Activated CD8-positive, alpha-beta memory T cell treated with anti-CD3 and anti-CD28 coated beads for 1 hour (primary cell): ENCODE measurements around the gene ALAS1.
A peak's percentile ranks its signal among the peaks of the same experiment; 100 is the strongest.

ENCODE experiments used
- DNase-seq, 2 donors: peaks; one replicate each; pipeline ENCODE4 v3.0.0-alpha.2; 2020; ENCODE audit warnings: low read depth in 1 of 2; ENCODE audit errors: extremely low read depth in 1 of 2

The ALAS1 gene

DNA sequence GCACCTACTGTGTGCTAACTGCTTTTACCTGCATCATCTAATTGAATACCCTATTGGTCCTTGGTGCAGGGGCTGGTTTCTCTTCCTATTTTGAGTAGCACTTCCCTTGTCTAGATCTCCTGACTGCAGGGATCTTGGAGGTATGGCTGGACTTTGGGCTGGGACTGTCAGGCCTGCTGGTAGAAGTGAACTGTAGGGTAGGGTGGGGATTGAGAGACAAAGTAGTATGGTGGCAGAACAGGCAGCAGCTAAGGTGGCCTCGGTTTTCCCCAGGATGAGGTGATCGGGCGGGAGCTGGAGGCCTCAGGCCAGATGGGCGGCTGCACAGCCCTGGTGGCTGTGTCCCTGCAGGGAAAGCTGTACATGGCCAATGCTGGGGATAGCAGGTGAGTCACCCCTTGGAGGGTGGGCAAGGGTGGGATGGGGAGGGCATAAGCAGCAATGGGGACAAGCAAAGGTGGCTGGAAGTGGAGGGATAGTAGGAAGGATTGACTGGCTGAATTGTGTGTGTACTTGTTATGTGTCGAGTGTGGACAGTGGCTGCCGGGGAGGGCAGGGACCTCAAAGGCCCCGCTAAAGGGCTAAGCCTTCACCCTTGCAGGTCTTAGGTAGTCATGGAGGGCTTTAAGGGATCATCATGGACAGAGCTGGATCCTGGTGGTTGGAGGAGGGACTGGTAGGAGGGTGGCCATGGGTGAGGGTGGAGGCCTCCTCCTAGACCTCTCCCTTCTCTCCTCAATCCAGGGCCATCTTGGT lies 49.6 kb downstream of the ALAS1 start:
- DNase-seq = no peak

DNA sequence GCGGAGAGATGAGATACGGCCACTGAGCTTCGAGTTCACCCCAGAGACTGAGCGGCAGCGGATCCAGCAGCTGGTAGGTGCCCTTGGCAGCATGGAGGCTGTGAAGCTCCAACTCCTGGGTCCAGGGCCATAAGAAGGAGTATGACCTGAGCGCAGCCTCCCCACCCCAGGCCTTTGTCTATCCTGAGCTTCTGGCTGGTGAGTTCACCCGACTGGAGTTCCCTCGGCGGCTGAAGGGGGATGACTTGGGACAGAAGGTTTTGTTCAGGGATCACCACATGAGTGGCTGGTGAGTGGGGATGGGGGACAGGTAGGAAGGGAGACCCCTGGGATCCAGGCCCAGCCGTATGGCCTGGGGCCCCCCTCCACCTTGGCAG lies 50.2 kb downstream of the ALAS1 start:
- DNase-seq = no peak

DNA sequence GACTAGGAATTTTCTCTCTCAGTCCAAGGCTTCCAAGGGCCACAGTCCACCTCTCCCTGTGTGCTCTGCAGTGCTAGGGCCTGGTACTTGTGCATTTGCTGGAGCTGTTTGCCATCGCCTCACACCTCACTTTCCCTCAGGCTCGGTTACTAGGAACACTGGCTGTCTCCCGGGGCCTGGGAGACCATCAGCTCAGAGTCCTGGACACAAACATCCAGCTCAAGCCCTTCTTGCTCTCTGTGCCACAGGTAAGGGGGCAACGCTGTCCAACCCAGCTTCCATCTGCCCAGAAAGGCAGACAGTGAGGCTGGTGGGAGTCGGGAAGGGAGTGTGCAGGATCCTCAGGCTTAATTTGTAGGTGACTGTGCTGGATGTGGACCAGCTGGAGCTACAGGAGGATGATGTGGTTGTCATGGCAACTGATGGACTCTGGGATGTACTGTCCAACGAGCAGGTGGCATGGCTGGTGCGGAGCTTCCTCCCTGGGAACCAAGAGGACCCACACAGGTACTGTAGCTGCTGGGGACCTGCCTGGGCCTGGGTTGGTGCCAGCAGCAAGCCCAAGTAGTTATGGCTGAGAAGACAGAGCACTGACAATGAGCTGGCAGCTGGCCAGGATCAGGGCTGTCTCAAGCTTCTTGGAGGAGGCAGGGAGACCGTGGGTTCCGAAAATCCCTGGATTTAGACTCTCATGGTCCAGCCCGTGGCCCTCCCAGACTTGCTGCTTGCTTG lies 51.0 kb downstream of the ALAS1 start:
- no peak for DNase-seq

DNA sequence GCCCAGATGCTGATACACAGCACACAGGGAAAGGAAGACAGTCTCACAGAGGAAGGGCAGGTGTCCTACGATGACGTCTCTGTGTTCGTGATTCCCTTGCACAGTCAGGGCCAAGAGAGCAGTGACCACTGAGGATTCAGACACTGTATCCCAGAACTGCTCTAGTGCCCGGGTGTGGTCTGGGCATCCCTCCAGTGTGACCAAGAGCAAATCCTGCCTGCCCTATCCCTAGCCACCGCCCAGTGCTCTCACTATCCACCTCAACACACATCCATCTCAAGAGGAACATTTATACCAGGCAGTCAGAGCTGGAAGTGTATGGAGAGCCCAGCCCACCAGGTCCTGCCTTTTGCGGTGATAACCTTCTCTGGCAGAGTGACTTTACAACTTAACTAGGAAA lies 51.7 kb downstream of the ALAS1 start:
- DNase-seq = no peak

DNA sequence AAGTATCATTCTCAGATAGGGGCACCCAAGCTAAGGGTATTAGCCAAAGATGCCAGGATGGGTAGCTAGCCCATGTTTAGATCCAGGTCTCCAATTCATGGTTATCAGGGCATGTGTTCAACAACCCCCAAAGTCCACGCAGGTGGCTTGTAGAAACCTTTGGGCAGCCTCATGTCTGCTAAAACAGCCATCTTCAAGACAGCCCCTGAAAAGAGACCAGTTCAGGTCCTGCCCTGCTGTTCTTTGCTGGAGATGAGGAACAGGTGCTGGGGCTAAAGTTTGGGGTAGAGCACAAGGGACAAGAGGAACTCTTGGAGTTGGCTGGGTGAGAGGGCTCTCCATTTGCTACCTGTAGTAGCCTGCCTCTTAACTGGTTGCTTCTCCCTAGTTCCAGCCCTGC lies 52.2 kb downstream of the ALAS1 start:
- no peak for DNase-seq

DNA sequence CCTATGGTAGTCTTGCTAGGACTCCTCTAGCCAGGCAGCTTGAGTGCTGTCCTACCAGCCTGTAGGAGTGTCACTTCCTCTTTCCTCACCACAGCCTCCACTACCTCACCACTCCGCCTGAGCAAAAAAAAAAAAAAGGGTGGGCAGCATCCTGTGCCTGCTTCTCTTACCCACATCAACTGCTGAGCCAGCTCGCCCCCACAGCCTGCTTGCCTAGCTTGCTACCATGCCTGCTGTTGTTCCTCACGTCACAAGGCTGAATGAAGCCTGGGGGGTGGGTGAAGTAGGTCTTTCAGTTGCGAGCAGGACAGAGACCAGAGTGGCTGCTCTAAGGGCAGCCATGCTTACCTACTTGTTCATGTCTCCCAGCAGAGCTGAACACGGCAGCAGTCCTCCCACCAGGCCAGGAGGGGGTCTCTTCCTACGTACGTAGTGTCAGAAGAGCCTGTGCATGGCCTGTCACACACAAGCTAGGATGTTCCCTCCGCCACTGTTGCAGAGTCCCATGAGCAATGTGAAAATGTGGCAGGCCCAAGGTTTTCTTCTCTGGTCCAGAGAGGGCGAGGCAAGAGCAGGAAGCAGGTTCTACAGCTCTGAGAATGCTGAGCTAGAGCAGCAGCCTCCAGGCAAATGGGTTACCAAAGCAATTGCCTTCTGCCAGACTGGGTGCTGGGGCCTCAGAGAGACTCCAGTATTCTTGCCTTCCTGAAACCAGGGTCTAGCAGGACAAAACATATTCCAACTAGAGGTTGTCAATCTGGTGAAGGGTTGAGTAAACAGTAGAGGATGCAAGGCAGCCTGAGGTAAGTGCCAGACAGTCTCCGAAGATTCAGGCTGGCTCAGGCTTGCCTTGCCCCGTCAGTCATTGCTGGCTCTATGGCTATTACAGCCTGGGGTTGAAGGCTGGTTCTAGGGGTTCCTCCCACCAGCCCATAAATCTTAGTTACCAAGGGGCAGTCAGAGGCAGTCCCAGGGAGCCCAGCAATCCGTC lies 55.6 kb downstream of the ALAS1 start:
- peak; percentile 67 to 76 for DNase-seq

DNA sequence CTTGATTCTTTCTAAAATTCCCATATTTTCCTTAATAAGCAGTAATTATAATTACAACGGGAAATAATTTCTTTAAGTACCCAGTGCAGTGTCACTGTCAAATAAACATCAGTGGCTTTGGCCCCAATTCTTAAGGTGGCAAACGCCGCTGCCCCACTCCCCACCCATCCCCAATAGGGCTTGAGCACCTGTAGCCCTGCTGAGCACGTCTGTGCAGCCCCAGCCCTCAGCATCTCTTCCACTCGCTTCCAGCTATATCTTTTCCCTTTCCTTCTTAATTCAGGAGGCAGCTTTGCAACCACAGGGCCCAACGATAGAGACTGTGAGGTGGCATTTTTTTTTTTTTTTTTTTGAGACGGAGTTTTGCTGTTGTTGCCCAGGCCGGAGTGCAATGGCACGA lies 56.6 kb downstream of the ALAS1 start:
- no peak for DNase-seq

DNA sequence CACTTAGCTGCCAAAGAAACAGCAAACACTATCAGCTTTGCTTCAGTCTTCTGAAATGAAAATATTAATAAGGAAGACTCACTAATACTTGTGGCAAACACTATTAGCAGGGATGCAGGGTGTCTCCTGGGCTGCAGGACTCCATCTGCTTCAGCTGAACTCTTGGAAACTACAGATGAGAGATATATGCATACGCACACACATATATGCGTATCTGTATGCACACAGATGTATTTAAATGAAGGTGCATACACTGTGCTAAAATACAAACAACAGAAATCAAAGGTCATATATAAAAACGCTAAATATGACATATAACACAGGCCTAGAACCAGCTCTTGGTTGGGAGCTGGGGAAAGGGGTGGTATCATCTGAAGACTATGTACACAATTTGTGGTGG lies 58.2 kb downstream of the ALAS1 start:
- DNase-seq = no peak

DNA sequence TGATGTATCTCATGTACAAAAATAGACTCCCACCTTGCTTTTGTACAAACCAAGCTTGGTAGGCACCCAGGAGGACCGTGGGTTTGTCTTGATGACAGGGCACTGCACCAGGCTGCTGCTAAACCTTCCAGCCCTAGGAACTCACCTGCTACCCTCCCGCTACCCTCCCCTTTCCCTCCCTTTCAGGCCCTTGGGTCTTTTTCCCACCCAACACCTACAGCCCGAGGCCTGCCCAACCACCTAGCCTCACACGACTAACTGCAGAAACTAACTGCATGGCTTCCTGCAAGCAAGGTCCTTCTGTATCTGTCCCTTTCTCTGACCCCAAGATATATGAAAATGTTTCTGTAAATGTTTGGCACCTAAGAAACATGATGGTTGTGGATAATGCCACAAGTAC lies 58.7 kb downstream of the ALAS1 start:
- no peak for DNase-seq

DNA sequence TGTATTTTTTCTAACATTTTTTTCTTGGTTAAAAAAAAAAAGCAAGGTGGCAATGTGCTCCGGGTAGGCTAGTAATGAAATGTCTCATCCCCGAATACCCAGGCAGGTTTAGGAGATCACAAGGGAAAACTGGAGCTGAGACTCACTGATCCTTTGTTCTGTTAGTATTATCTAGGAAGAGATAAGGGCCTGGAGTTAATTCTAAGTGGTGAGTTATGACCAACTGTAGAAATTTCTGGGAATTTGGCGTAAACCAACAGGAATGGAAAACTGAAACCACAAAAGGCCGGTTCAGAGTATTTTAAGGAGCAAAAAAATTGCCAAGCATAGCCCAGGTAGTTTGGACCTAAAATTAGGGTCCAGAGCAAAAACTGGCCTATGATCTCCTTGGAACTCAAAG lies 60.0 kb downstream of the ALAS1 start:
- DNase-seq = no peak

DNA sequence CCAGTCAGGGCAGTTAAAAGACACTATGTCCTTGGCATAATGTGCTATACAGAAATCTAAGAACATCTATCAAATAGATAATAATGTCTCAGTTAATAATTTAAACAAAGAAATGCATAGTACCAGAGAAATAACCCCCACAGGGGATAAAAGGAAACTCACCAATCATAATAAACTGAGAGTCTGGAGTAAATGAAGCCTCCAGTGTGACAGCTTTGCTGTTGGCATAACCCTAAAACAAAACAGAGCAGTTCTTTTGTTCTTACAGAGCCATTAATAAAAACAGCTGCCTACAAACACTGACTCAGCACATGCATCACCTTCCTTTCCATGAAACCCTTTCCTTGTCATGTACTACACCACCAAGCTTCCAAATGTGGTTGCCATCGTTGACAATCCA lies 61.1 kb downstream of the ALAS1 start:
- DNase-seq = no peak

DNA sequence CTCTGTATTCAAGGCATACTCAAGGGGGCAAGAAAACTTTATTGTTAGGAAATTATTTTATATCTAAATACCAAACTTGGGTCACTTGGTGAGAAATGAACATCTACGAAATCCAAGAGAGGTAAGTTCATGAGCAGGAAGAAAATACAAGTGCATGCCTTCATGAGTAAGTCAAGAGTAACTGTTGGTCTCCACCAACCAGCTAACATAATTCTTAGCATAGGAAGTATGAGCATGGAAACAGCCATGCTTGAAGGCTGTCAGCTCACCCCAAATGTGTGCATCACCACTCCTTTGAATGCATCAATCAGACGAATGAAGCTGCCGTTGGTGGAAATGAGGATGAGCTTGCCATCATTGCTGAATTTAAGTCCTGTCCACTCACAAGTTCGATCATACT lies 61.5 kb downstream of the ALAS1 start:
- no peak for DNase-seq

DNA sequence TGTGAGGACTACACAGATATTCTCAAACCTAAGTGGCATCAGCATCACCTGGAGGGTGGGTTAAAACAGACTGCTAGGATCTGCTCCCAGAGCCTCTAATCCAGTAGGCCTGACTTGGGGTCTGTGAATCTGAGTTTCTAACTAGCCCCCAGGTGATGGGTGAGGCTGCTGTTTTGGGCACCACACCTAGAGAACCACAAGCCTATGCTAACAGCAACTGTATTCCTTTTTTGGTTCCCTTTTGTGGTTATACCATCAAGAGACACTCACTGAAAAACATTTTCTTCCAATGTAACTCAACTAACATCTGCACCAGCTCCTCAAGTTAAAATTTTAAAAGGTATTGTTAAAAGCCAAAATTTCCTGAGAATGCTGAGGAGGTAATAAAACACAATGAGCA lies 64.5 kb downstream of the ALAS1 start:
- no peak for DNase-seq
